Activated T-helper 1 cell treated with anti-CD3 and anti-CD28 coated beads, Interleukin-12 subunit alpha, Interleukin-12 subunit beta, Interleukin-2, Interleukin-4 antibody, amounts not matched to agents 30 ng/mL and 10 ng/mL and 1 ng/mL, durations not matched to agents 14 hours and 24 hours and 36 hours (primary cell): ENCODE results near the gene KLHL11. TPM values are rescaled to one million over a fixed set of nuclear protein-coding genes. Genes with fewer than 3 reads are reported as not detected.

Experiments used
- DNase-seq: peaks from one replicate; pipeline ENCODE4 v3.0.0; 2021; ENCODE audit warnings: low spot score
- H3K27ac Mint-ChIP-seq: one replicate; pipeline ENCODE4 v1.8.0; 2021; ENCODE audit warnings: mild to moderate bottlenecking, mixed read lengths
- H3K27me3 Mint-ChIP-seq: one replicate; pipeline ENCODE4 v1.8.0; 2022; ENCODE audit warnings: mild to moderate bottlenecking, moderate library complexity, mixed read lengths; ENCODE audit not compliant: insufficient read depth
- H3K36me3 Mint-ChIP-seq: one replicate; pipeline ENCODE4 v1.8.0; 2021; ENCODE audit warnings: low read depth, mixed read lengths
- H3K4me1 Mint-ChIP-seq: one replicate; pipeline ENCODE4 v1.8.0; 2021; ENCODE audit warnings: low read depth, mixed read lengths
- H3K4me3 Mint-ChIP-seq: one replicate; pipeline ENCODE4 v1.8.0; 2021; ENCODE audit warnings: mild to moderate bottlenecking, moderate library complexity, mixed read lengths
- H3K9me3 Mint-ChIP-seq: one replicate; pipeline ENCODE4 v1.8.0; 2021; ENCODE audit warnings: mixed read lengths
- intact Hi-C: fragments of 100-400 bp; cut with micrococcal nuclease; formaldehyde crosslinking; loops from one replicate; pipeline ENCODE4 v1.15.1; 2024
- total RNA-seq: library from RNA; stranded (reverse); gene quantifications from 2 replicates; pipeline ENCODE4 v1.2.3, GENCODE V29; 2022

KLHL11 gene, protein sequence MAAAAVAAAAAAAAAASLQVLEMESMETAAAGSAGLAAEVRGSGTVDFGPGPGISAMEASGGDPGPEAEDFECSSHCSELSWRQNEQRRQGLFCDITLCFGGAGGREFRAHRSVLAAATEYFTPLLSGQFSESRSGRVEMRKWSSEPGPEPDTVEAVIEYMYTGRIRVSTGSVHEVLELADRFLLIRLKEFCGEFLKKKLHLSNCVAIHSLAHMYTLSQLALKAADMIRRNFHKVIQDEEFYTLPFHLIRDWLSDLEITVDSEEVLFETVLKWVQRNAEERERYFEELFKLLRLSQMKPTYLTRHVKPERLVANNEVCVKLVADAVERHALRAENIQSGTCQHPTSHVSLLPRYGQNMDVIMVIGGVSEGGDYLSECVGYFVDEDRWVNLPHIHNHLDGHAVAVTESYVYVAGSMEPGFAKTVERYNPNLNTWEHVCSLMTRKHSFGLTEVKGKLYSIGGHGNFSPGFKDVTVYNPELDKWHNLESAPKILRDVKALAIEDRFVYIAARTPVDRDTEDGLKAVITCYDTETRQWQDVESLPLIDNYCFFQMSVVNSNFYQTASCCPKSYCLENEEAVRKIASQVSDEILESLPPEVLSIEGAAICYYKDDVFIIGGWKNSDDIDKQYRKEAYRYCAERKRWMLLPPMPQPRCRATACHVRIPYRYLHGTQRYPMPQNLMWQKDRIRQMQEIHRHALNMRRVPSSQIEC
- 20.0 and 21.7 TPM in 2 replicates for total RNA-seq

DNA sequence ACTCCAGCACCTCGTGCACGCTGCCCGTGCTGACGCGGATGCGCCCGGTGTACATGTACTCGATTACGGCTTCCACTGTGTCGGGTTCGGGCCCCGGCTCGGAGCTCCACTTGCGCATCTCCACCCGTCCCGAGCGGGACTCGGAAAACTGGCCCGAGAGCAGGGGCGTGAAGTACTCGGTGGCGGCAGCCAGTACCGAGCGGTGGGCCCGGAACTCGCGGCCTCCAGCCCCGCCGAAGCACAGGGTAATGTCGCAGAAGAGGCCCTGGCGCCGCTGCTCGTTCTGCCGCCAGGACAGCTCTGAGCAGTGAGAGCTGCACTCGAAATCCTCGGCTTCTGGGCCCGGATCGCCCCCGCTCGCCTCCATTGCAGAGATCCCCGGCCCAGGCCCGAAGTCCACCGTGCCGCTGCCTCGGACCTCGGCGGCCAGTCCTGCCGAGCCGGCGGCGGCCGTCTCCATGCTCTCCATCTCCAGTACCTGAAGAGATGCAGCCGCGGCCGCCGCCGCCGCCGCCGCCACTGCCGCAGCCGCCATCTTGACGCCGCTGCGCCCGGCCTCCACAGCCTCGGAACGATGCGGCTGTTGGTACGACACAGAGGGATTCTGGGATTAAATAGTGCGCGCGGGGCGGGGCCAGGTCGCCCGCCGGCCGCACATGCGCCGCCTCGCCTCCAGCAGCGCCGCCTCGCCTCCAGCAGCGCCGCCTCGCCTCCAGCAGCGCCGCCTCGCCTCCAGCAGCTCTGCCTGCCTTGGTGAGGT, at the start of gene KLHL11:
Gene KLHL11, minus strand, starts transcription at position 588 of the 760 bp plus-strand sequence. Its CDS starts 53 bp downstream, at position 535.
- Mint-ChIP-seq H3K27ac (peak within 1 kb of the TSS; percentile 83), H3K4me1 (peaks cover 32% of the 10 kb centered on the region), H3K9me3 (no peaks in the 10 kb centered on the region), H3K27me3 (no peaks in the 10 kb centered on the region), H3K4me3 (no peak within 1 kb of the TSS), H3K36me3 (peaks cover 20% of the 10 kb centered on the region)
- intact Hi-C loops, result loop anchor here (1.0 to 10.0 kb wide), 9 partner anchors 29 to 290 kb away; partner anchors contain the start of genes CNP, EIF1, FKBP10 and JUP
- peak; percentile 88 for DNase-seq

DNA sequence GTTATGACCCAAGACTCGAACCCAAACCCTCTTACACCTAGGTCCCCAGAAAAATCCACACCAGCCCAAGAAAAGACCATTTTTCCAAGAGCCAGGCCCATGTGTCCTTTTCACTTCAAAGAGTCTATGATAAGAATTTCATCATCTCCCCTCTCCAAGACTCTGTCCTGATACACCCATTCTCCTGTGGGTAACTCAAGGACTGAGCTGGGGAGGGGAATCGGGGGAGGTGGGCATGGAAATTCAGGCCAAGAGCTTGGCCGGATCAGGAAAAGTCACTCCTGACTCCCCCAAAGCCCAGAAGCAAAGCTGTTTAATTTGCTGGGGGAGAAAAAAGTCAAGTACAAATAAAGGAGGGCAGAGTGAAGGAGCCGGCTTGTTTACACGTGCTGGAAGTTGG, 49.8 kb upstream of the KLHL11 start:
- H3K9me3 Mint-ChIP-seq, result no peaks in the 10 kb centered on the region

DNA sequence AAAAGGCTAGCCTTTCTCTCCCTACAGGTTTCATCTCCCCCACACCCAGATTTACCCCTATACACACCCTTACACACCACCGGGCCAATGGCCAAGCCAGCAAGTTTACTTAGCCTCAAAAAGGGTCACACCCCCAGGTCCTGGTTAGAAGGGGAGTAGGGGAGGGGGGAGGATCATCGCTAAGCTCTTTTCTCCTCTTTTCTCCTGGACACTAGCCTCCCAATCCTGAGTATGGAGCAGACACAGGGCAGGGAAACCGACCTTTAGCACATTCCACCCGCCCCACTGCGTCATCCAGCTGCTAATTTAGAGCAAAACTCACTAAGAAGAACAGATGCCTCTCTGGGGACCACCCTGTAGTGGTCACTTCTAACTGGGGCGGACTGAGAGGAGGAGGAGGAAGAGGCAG, 49.1 kb upstream of the KLHL11 start:
- no peak overlapping the region for H3K4me3 Mint-ChIP-seq
- peaks cover 32% of the 10 kb centered on the region for H3K4me1 Mint-ChIP-seq
- no peak for DNase-seq
- H3K27ac Mint-ChIP-seq, result no peak overlapping the region
- no peaks in the 10 kb centered on the region for H3K9me3 Mint-ChIP-seq
- no peaks in the 10 kb centered on the region for H3K27me3 Mint-ChIP-seq
- H3K36me3 Mint-ChIP-seq, result peaks cover 41% of the 10 kb centered on the region
- intact Hi-C loops, result no loop called here

More for the DNA sequence above, 49.8 kb upstream of the KLHL11 start:
- no peak for DNase-seq
- H3K36me3 Mint-ChIP-seq, result peaks cover 34% of the 10 kb centered on the region
- H3K27me3 Mint-ChIP-seq, result no peaks in the 10 kb centered on the region
- intact Hi-C loops, result loop anchor here (5.0 kb wide), 1 partner anchor 372 kb away; the partner anchor contains the start of gene STAT5A
- peaks cover 32% of the 10 kb centered on the region for H3K4me1 Mint-ChIP-seq
- no peak overlapping the region for H3K4me3 Mint-ChIP-seq
- H3K27ac Mint-ChIP-seq, result no peak overlapping the region

DNA sequence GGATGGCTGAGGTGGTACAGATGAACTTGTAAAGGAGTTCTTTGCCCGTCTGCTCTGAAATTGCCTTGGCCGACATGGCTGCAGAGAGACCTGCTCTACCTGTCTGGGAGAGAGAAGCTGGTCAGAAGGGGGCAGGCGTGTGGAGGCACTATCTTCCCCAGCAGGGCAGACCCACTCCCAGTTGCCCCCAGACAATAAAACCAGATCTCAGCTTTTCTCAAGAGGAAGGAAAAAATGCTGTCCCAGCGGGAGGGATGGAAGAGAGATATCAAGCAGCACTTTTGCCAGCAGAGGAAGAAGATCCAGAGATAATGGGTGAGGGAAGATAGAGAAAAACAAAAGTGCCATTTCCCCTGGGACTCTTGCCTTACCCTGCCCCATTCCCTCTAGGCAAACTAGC, 48.6 kb upstream of the KLHL11 start:
- no peak for DNase-seq
- Mint-ChIP-seq H3K4me1 (peaks cover 32% of the 10 kb centered on the region), H3K4me3 (no peak overlapping the region), H3K9me3 (no peaks in the 10 kb centered on the region), H3K27ac (no peak overlapping the region), H3K27me3 (no peaks in the 10 kb centered on the region), H3K36me3 (peaks cover 42% of the 10 kb centered on the region)
- intact Hi-C loops, result no loop called here

DNA sequence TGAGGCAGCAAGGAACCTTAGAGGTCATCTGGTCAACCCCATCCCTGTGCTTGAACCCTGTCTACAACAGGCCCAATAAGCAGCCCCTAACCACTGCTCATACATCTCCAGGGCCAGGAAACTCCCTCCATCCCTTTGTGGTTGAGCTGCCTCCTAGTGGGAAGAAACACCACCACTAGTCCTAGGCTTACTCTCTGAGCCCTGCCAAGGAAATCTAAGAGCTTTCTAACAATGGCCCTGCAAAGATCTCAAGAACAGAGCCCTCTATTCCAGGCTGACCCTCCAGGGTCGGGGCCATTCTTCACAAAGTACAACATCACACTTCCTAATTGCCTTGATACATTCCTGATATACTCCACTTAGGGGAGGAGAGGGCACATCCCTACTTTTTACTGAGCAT, 47.7 kb upstream of the KLHL11 start:
- peaks cover 46% of the 10 kb centered on the region for H3K36me3 Mint-ChIP-seq
- peak overlapping the region; percentile 9 for H3K27ac Mint-ChIP-seq
- no peaks in the 10 kb centered on the region for H3K9me3 Mint-ChIP-seq
- H3K27me3 Mint-ChIP-seq, result no peaks in the 10 kb centered on the region
- DNase-seq, result no peak
- H3K4me3 Mint-ChIP-seq, result no peak overlapping the region
- H3K4me1 Mint-ChIP-seq, result peaks cover 32% of the 10 kb centered on the region
- intact Hi-C loops, result no loop called here

DNA sequence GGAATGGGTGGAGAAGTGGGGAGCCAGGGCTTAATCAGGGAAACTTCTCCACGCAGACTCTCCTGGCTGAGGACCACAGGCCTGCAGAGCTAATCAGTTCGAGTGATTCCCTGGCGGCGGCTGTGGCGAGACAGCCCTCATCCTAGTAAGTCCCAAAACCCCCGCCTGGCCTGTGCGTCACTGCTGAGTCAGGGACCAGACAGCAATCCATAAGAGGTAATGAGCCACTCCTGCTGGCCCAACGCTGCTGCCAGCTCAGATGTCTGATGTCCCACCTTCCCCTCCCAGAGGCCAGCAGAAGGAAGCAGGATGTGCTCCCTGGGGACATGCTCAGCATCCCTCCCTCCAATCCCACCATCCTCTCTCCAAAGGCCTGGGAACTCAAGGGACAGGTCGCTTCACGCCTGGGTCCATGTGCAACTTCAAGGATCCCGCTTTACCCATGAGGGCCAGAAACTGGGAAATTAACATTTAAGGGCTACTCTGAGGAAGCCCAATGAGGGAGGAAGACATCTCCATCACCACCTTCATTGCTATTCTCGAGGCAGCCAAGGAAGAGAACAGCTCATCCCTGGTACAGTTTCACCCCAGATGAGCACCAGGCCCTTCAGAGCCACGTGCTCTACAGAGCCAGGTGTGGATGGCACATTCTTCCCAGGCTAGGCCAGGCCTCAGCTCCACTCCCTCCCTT, 45.6 kb upstream of the KLHL11 start:
- DNase-seq, result no peak
- Mint-ChIP-seq H3K36me3 (peaks cover 56% of the 10 kb centered on the region), H3K27me3 (no peaks in the 10 kb centered on the region), H3K4me1 (peaks cover 19% of the 10 kb centered on the region), H3K4me3 (no peak overlapping the region), H3K27ac (no peak overlapping the region), H3K9me3 (no peaks in the 10 kb centered on the region)
- intact Hi-C loops, result no loop called here

- Mint-ChIP-seq H3K9me3 (no peaks in the 10 kb centered on the region), H3K36me3 (peaks cover 60% of the 10 kb centered on the region), H3K4me1 (peaks cover 4% of the 10 kb centered on the region), H3K27ac (no peak overlapping the region), H3K27me3 (no peaks in the 10 kb centered on the region), H3K4me3 (no peak overlapping the region)
- no peak for DNase-seq
- intact Hi-C loops, result no loop called here
Measured at GRCh38 chr17:41909088-41909487, 43.9 kb upstream of the KLHL11 start.

DNA sequence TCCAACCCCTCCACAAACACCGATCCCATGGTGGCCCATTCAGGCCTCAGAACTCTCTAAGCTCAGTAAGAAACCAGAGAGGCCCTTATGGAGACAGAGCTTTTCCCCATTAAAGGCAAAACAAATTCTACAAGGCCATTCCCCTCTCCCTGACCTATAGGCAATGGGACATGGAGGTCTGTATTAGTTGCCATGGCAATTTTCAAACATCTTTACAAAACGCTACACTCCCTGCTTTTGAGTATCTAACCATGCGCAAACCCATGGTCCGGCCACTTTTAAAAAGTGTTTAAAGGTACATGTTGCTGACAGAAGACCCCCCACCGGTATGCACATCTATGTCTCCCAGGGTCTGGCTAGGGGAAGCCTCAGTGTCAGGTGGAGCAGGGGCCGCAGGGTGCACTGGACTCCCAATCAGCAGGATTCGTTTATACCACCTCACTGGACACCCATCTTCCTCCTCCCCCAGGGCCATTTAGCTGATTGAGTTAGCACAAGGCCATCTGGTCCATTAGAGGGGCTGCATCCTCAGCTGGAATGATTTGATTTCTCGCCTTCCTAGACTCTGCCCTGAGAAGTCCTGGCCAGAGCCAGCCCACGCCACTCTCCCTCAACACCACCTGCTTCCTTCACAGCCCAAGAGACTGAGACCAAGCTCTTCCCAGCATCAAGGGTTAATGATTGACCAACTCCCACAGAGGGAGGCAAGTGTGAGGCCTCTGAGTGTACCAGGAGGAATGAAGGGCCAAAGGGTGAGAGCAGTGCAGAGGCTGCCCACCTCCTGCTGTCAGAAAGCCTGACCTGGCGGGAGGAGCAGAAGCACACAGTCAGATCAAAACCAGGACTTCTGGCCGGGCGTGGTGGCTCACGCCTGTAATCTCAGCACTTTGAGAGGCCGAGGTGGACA, 42.7 kb upstream of the KLHL11 start:
- Mint-ChIP-seq H3K4me3 (no peak overlapping the region), H3K27ac (peak overlapping the region; percentile 58), H3K36me3 (peaks cover 56% of the 10 kb centered on the region), H3K9me3 (no peaks in the 10 kb centered on the region), H3K4me1 (no peaks in the 10 kb centered on the region), H3K27me3 (no peaks in the 10 kb centered on the region)
- intact Hi-C loops, result no loop called here
- DNase-seq, result no peak

DNA sequence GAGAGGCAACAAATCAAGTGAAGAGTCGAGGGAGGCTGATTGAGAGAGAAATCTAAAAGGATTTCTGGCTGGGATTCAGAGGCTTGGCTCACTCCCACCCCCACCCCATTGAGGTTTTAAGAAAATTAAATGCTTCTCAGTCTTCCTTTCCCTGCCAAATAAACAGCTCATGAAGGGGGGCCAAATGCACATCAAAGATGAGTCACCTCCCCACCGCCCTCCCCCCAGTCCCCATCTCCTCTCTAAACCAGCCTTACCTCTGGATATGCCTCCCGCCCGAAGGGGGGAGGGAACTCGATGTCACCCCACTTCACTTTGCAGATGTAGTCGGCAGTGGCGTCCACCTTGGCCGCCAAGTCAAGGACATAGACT, 41.9 kb upstream of the KLHL11 start:
- H3K4me1 Mint-ChIP-seq, result no peaks in the 10 kb centered on the region
- DNase-seq, result no peak
- no peak overlapping the region for H3K4me3 Mint-ChIP-seq
- intact Hi-C loops, result no loop called here
- no peaks in the 10 kb centered on the region for H3K9me3 Mint-ChIP-seq
- no peaks in the 10 kb centered on the region for H3K27me3 Mint-ChIP-seq
- H3K27ac Mint-ChIP-seq, result no peak overlapping the region
- H3K36me3 Mint-ChIP-seq, result peaks cover 50% of the 10 kb centered on the region

DNA sequence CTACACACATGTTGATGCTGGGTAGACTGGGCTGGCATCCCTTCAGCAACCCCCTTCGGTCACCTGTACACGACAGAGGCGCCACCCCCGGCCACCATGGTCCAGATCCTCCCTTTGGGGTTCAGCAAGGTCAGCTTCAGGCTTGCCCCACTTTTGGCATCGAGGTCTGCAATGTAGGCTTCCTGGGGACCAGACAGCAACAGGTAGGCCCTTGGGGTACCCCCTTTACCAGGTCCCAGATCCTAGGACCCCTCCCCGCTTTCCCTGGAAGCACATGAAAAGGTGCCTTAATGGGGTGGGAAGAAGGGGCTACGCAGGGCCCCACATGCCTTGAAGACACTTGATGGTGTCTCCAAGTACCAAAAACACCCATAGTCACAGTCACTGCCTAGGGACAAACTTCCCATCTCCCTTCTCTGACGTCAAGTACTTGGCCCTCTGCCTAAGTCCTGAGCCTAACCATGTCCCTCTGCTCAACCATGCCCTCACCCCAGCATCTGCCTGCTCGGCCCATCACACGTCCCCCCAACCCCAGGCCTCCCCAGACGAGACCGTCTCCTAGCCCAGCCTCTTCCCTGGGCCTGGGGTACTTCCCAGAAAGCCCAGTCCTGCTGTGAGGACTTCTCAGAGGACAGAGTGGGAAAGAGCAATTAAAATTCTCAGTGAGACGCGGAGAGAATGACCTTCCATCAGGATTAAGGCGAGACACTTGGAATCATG, 41.4 kb upstream of the KLHL11 start:
- Mint-ChIP-seq H3K27ac (peak overlapping the region; percentile 16), H3K4me3 (no peak overlapping the region), H3K9me3 (no peaks in the 10 kb centered on the region), H3K4me1 (no peaks in the 10 kb centered on the region), H3K27me3 (no peaks in the 10 kb centered on the region), H3K36me3 (peaks cover 55% of the 10 kb centered on the region)
- no peak for DNase-seq
- intact Hi-C loops, result no loop called here

GRCh38 chr17:41905172-41905571, 39.9 kb upstream of the KLHL11 start:
- H3K36me3 Mint-ChIP-seq, result peaks cover 48% of the 10 kb centered on the region
- no peak for DNase-seq
- no peak overlapping the region for H3K27ac Mint-ChIP-seq
- H3K9me3 Mint-ChIP-seq, result no peaks in the 10 kb centered on the region
- no peak overlapping the region for H3K4me3 Mint-ChIP-seq
- H3K27me3 Mint-ChIP-seq, result no peaks in the 10 kb centered on the region
- no peaks in the 10 kb centered on the region for H3K4me1 Mint-ChIP-seq
- intact Hi-C loops, result no loop called here
